Thyroid gland (tissue), 4 donors: ENCODE measurements around the gene CERKL.

Experiments used
- CTCF ChIP-seq, 6 experiments: fragments of 200-600 bp in 3 of 6; fragments of 450-650 bp in 3 of 6; sonication (generic) in 3 of 6; IDR thresholded peaks; one replicate each; pipeline ENCODE4 v1.5.1; 2016 to 2019; ENCODE audit warnings: antibody characterized with exemption in 6 of 6, mild to moderate bottlenecking in 2 of 6, inconsistent platforms in 1 of 6, moderate library complexity in 1 of 6
- POLR2A ChIP-seq, 2 donors: fragments of 450-650 bp; IDR thresholded peaks; one replicate each; pipeline ENCODE4 v1.6.1; 2017; ENCODE audit warnings: antibody characterized with exemption in 2 of 2, mild to moderate bottlenecking in 2 of 2, moderate library complexity in 1 of 2

- TF ChIP-seq CTCF (IDR thresholded peaks at IDR 0.05) (no peak), POLR2A (IDR thresholded peaks at IDR 0.05) (no peak)
Measured at GRCh38 chr2:181679544-181679979, 22.7 kb upstream of the CERKL start.
